ENCODE results near the gene AFP.

The AFP gene

GRCh38 chr4:73439445-73439844 is 3.4 kb downstream of the AFP start:
- no peak for DNase-seq

GRCh38 chr4:73439991-73440390 is 4.0 kb downstream of the AFP start:
- DNase-seq = no peak

- no peak for DNase-seq
Measured at GRCh38 chr4:73440653-73441052, 4.6 kb downstream of the AFP start.

GRCh38 chr4:73442275-73442674 is 6.3 kb downstream of the AFP start:
- DNase-seq = no peak

GRCh38 chr4:73443224-73443623 is 7.2 kb downstream of the AFP start:
- no peak for DNase-seq

- DNase-seq = no peak
Measured at GRCh38 chr4:73445383-73446335, 9.6 kb downstream of the AFP start.

- DNase-seq = no peak
Measured at GRCh38 chr4:73446336-73446938, 10.4 kb downstream of the AFP start.

- no peak for DNase-seq
Measured at GRCh38 chr4:73447671-73448070, 11.7 kb downstream of the AFP start.

GRCh38 chr4:73448448-73449203 is 12.6 kb downstream of the AFP start:
- no peak for DNase-seq

- DNase-seq = no peak
Measured at GRCh38 chr4:73450398-73451004, 14.5 kb downstream of the AFP start.

GRCh38 chr4:73451404-73451803 is 15.4 kb downstream of the AFP start:
- DNase-seq = no peak

- DNase-seq = no peak
Measured at GRCh38 chr4:73451981-73452747, 16.1 kb downstream of the AFP start.

GRCh38 chr4:73452953-73453700 is 17.1 kb downstream of the AFP start:
- no peak for DNase-seq

GRCh38 chr4:73453701-73454005 is 17.6 kb downstream of the AFP start:
- no peak for DNase-seq

GRCh38 chr4:73454920-73455319 is 18.9 kb downstream of the AFP start:
- no peak for DNase-seq

- no peak for DNase-seq
Measured at GRCh38 chr4:73456177-73457022, 20.4 kb downstream of the AFP start.

- DNase-seq = no peak
Measured at GRCh38 chr4:73458184-73459047, 22.4 kb downstream of the AFP start.

GRCh38 chr4:73459048-73459421 is 23.0 kb downstream of the AFP start:
- no peak for DNase-seq

GRCh38 chr4:73460913-73461522 is 25.0 kb downstream of the AFP start:
- no peak for DNase-seq

All from stimulated activated CD4-positive, alpha-beta T cell treated with anti-CD3 and anti-CD28 coated beads, Interleukin-2, amount 100 ng/mL, for 48 hours (primary cell).